Measurements from ENCODE around the gene MYO5A. TPM values are rescaled to one million over a fixed set of nuclear protein-coding genes. Genes with fewer than 3 reads are reported as not detected.

The MYO5A gene
- total RNA-seq, 4 donors from 2014 or later, result 8.9 to 65.2 (median 12.7) TPM

GRCh38 chr15:52261026-52261425, 267.7 kb downstream of the MYO5A start:
- Histone ChIP-seq H3K27ac (peak overlapping the region in 3 of 4 donors; percentile 47 to 69 (median 66)), H3K9me3 (no peaks in the 10 kb centered on the region), H3K27me3 (no peaks in the 10 kb centered on the region), H3K4me3 (no peak overlapping the region), H3K36me3 (no peaks in the 10 kb centered on the region), H3K4me1 (peaks cover 0 to 14% (median 0%) of the 10 kb centered on the region in 4 donors)
- DNase-seq, result no peak
- TF ChIP-seq CTCF (IDR thresholded peaks at IDR 0.05) (no peak), POLR2A (IDR thresholded peaks at IDR 0.05) (no peak)

GRCh38 chr15:52259503-52259902, 269.2 kb downstream of the MYO5A start:
- DNase-seq, result no peak
- Histone ChIP-seq H3K36me3 (no peaks in the 10 kb centered on the region), H3K9me3 (no peaks in the 10 kb centered on the region), H3K27me3 (no peaks in the 10 kb centered on the region), H3K27ac (no peak overlapping the region), H3K4me1 (peaks cover 0 to 14% (median 0%) of the 10 kb centered on the region in 4 donors), H3K4me3 (no peak overlapping the region)
- TF ChIP-seq POLR2A (IDR thresholded peaks at IDR 0.05) (no peak), CTCF (IDR thresholded peaks at IDR 0.05) (no peak)

GRCh38 chr15:52258461-52258860, 270.2 kb downstream of the MYO5A start:
- Histone ChIP-seq H3K4me3 (no peak overlapping the region), H3K9me3 (no peaks in the 10 kb centered on the region), H3K4me1 (peaks cover 0 to 14% (median 0%) of the 10 kb centered on the region in 4 donors), H3K27me3 (no peaks in the 10 kb centered on the region), H3K27ac (no peak overlapping the region), H3K36me3 (no peaks in the 10 kb centered on the region)
- TF ChIP-seq CTCF (IDR thresholded peaks at IDR 0.05), result no peak
- TF ChIP-seq POLR2A (IDR thresholded peaks at IDR 0.05), result no peak
- DNase-seq, result no peak

- TF ChIP-seq CTCF (IDR thresholded peaks at IDR 0.05), result no peak
- TF ChIP-seq POLR2A (IDR thresholded peaks at IDR 0.05), result no peak
- Histone ChIP-seq H3K4me3 (no peak overlapping the region), H3K36me3 (no peaks in the 10 kb centered on the region), H3K9me3 (no peaks in the 10 kb centered on the region), H3K27me3 (no peaks in the 10 kb centered on the region), H3K4me1 (peaks cover 0 to 12% (median 0%) of the 10 kb centered on the region in 4 donors), H3K27ac (no peak overlapping the region)
- no peak for DNase-seq
These were observed 271.0 kb downstream of the MYO5A start for GRCh38 chr15:52257734-52258062.

Small RNAs within 50 kb of the gene (small RNA-seq; reads per million reads assigned to genes)
- gene MIR1266, result 0.59 to 3.8 reads per million in 2 donors

Other genes with a start within 250 kb of the MYO5A start
- 10 to 100 TPM; 29.1 to 60.2 (median 45.4) TPM for gene MYO5C, start 233.1 kb downstream of the MYO5A start, total RNA-seq
- 100 to 1,000 TPM in 1 of 4 donors, 10 to 100 TPM in 3; 37.7 to 106 (median 63.7) TPM for gene ARPP19, start 40.1 kb upstream of the MYO5A start, total RNA-seq
- 100 to 1,000 TPM in 1 of 4 donors, 10 to 100 TPM in 3; 55.5 to 128 (median 69.4) TPM for gene ATOSA, start 150.5 kb upstream of the MYO5A start, total RNA-seq

Data from Peyer's patch (tissue), 4 donors.